HepG2 (cell line): ENCODE data around the gene SPP1. TPM values are rescaled to one million over a fixed set of nuclear protein-coding genes. Genes with fewer than 3 reads are reported as not detected.

Source experiments
- ARNT ChIP-seq: fragments of 450-650 bp; IDR thresholded peaks from 2 replicates; pipeline ENCODE4 v1.6.1; 2017
- E2F1 ChIP-seq: sonication (generic); formaldehyde crosslinking; IDR thresholded peaks from 2 replicates; pipeline ENCODE4 v1.5.0; 2020; ENCODE audit warnings: missing genetic modification reagents
- FOXP1 ChIP-seq, 2 experiments: fragments of 450-650 bp in 1 of 2; IDR thresholded peaks; 2 replicates each; pipeline ENCODE4 v1.6.1; 2017 to 2018; ENCODE audit warnings: antibody characterized with exemption in 1 of 2
- FOXP4 ChIP-seq: sonication (generic); formaldehyde crosslinking; IDR thresholded peaks from 2 replicates; pipeline ENCODE4 v1.4.0; 2020; ENCODE audit warnings: missing genetic modification reagents
- HNRNPL ChIP-seq: fragments of 200-400 bp; formaldehyde crosslinking; IDR thresholded peaks from 2 replicates; pipeline ENCODE4 v1.6.1; 2017; ENCODE audit warnings: mild to moderate bottlenecking, low read depth, low read length
- IRF2 ChIP-seq: IDR thresholded peaks from 2 replicates; pipeline ENCODE4 v1.6.1; 2018; ENCODE audit warnings: missing genetic modification reagents, missing compliant biosample characterization
- KDM2A ChIP-seq: sonication (generic); formaldehyde crosslinking; IDR thresholded peaks from 2 replicates; pipeline ENCODE4 v1.4.0; 2020; ENCODE audit warnings: low read depth, missing genetic modification reagents, borderline replicate concordance
- NCOR1 ChIP-seq: fragments of 200-600 bp; sonication (generic); IDR thresholded peaks from 2 replicates; pipeline ENCODE4 v1.7.0; 2017; ENCODE audit warnings: antibody characterized with exemption, low read length, borderline replicate concordance
- PATZ1 ChIP-seq: sonication (generic); formaldehyde crosslinking; IDR thresholded peaks from 2 replicates; pipeline ENCODE4 v1.4.0; 2020; ENCODE audit warnings: missing genetic modification reagents
- PHB2 ChIP-seq: fragments of 450-650 bp; IDR thresholded peaks from 2 replicates; pipeline ENCODE4 v1.6.1; 2018; ENCODE audit not compliant: partially characterized antibody
- RAD21 ChIP-seq: fragments of 450-650 bp; formaldehyde crosslinking; IDR thresholded peaks from 2 replicates; pipeline ENCODE4 v1.5.0; 2020; ENCODE audit warnings: mild to moderate bottlenecking
- SMC3 ChIP-seq: IDR thresholded peaks from 2 replicates; pipeline ENCODE4 v1.6.1; 2011; ENCODE audit warnings: low read length, improper control_type of control experiment
- SNAPC5 ChIP-seq: sonication (generic); formaldehyde crosslinking; IDR thresholded peaks from 2 replicates; pipeline ENCODE4 v1.8.1; 2023; ENCODE audit warnings: mild to moderate bottlenecking, missing genetic modification reagents, borderline replicate concordance
- STAT5B ChIP-seq: sonication (generic); formaldehyde crosslinking; IDR thresholded peaks from 2 replicates; pipeline ENCODE4 v1.4.0; 2020; ENCODE audit warnings: missing genetic modification reagents
- TOPORS ChIP-seq: sonication (generic); formaldehyde crosslinking; IDR thresholded peaks from 2 replicates; pipeline ENCODE4 v1.8.0; 2023; ENCODE audit warnings: mild to moderate bottlenecking, missing genetic modification reagents
- ZNF143 ChIP-seq: sonication (generic); formaldehyde crosslinking; IDR thresholded peaks from 2 replicates; pipeline ENCODE4 v1.4.0; 2020; ENCODE audit warnings: missing genetic modification reagents
- ZNF224 ChIP-seq: sonication (generic); formaldehyde crosslinking; IDR thresholded peaks from 2 replicates; pipeline ENCODE4 v1.5.0; 2020; ENCODE audit warnings: mild to moderate bottlenecking, missing genetic modification reagents
- ZNF225 ChIP-seq: sonication (generic); formaldehyde crosslinking; IDR thresholded peaks from 2 replicates; pipeline ENCODE4 v1.4.0; 2020; ENCODE audit warnings: mild to moderate bottlenecking, missing genetic modification reagents
- ZNF256 ChIP-seq: sonication (generic); formaldehyde crosslinking; conservative IDR thresholded peaks from 2 replicates; pipeline ENCODE4 v1.4.0; 2020; ENCODE audit warnings: missing genetic modification reagents
- ZNF337 ChIP-seq: sonication (generic); formaldehyde crosslinking; IDR thresholded peaks from 2 replicates; pipeline ENCODE4 v1.5.1; 2020; ENCODE audit warnings: missing genetic modification reagents, low read depth, mild to moderate bottlenecking, borderline replicate concordance
- ZNF354B ChIP-seq: sonication (generic); formaldehyde crosslinking; IDR thresholded peaks from 2 replicates; pipeline ENCODE4 v1.8.0; 2022; ENCODE audit warnings: mild to moderate bottlenecking, missing genetic modification reagents
- ZNF513 ChIP-seq: sonication (generic); formaldehyde crosslinking; conservative IDR thresholded peaks from 2 replicates; pipeline ENCODE4 v1.5.0; 2020; ENCODE audit warnings: missing genetic modification reagents
- ZNF556 ChIP-seq: sonication (generic); formaldehyde crosslinking; IDR thresholded peaks from 2 replicates; pipeline ENCODE4 v1.4.0; 2020; ENCODE audit warnings: mild to moderate bottlenecking, missing genetic modification reagents, borderline replicate concordance
- ZNF790 ChIP-seq: sonication (generic); formaldehyde crosslinking; IDR thresholded peaks from 2 replicates; pipeline ENCODE4 v1.8.0; 2022; ENCODE audit warnings: missing genetic modification reagents, mild to moderate bottlenecking, borderline replicate concordance
- ZNF879 ChIP-seq: sonication (generic); formaldehyde crosslinking; IDR thresholded peaks from 2 replicates; pipeline ENCODE4 v1.8.1; 2023; ENCODE audit warnings: missing genetic modification reagents
- polyA plus RNA-seq, 8 experiments: library from polyadenylated mRNA; depleted of rRNA in 3 of 8; stranded (reverse) in 7 of 8; unstranded in 1 of 8; fragments of >200 nt; fragmentation: Illumina TruSeq in 4 of 8; extraction: Trizol in 4 of 8; gene quantifications; 2 replicates each; pipeline versions ENCODE4 v1.2.1 to v1.2.3, GENCODE V29; 2011 to 2016; ENCODE audit warnings: low read depth in 4 of 8, missing spikeins in 1 of 8, mixed read lengths in 1 of 8; ENCODE audit not compliant: insufficient read depth in 1 of 8
- total RNA-seq, 5 experiments: library from RNA; depleted of rRNA; stranded (reverse); fragments of >200 nt; fragmentation: Illumina TruSeq; extraction: Trizol; gene quantifications; 2 replicates each; pipeline ENCODE4 v1.2.3, GENCODE V29; 2016; ENCODE audit warnings: low read depth in 1 of 5

Gene SPP1
- total and polyA plus RNA-seq, 2 of the 13 experiments (the other 11 are each of a cell fraction or from before 2014, with no cell fraction given): 682 to 788 TPM

- TF ChIP-seq ARNT (no peak), E2F1 (no peak), PATZ1 (CRISPR knock-in tag) (no peak), ZNF790 (no peak), FOXP1 (IDR thresholded peaks at IDR 0.05) (no peak), FOXP1 (CRISPR knock-in tag; IDR thresholded peaks at IDR 0.05) (no peak), ZNF879 (CRISPR knock-in tag) (no peak), NCOR1 (no peak), KDM2A (CRISPR knock-in tag) (peak; percentile 56; the same call in 1 of the 2 replicates), IRF2 (CRISPR knock-in tag) (peak; percentile 58; the same call in 1 of the 2 replicates), FOXP4 (CRISPR knock-in tag) (no peak), PHB2 (no peak), SMC3 (peak; percentile 78), ZNF143 (CRISPR knock-in tag) (no peak), ZNF354B (no peak), ZNF337 (no peak), SNAPC5 (no peak), ZNF513 (CRISPR knock-in tag) (no peak), HNRNPL (peak; percentile 86), ZNF225 (no peak), RAD21 (peak; percentile 78), ZNF256 (CRISPR knock-in tag) (no peak), ZNF556 (CRISPR knock-in tag) (no peak), STAT5B (no peak), ZNF224 (no peak), TOPORS (CRISPR knock-in tag) (no peak)
These were observed 9.8 kb downstream of the SPP1 start (continued) for GRCh38 chr4:87985097-87985886.
